Osteoblast (primary cell): Measurements from ENCODE around the gene CLK4. TPM values are rescaled to one million over a fixed set of nuclear protein-coding genes. Genes with fewer than 3 reads are reported as not detected.
A peak's percentile ranks its signal among the peaks of the same experiment; 100 is the strongest.

Experiments
- DNase-seq: peaks from one replicate; pipeline ENCODE4 v3.0.0; 2011; ENCODE audit warnings: low spot score, mixed read lengths; ENCODE audit not compliant: insufficient read length; ENCODE audit errors: missing footprints
- H2AFZ ChIP-seq: 2 replicates; pipeline ENCODE4 v1.6.0; 2011; ENCODE audit warnings: mild to moderate bottlenecking, low read length
- H3K27ac ChIP-seq: 2 replicates; pipeline ENCODE4 v1.5.1; 2011; ENCODE audit warnings: mild to moderate bottlenecking, low read depth, low read length, moderate library complexity
- H3K27me3 ChIP-seq: 2 replicates; pipeline ENCODE4 v1.6.0; 2012; ENCODE audit warnings: mild to moderate bottlenecking, control low read depth, inconsistent platforms, low read length, moderate library complexity; ENCODE audit not compliant: insufficient read depth
- H3K36me3 ChIP-seq: 2 replicates; pipeline ENCODE4 v1.5.1; 2011; ENCODE audit warnings: mild to moderate bottlenecking, low read length, control low read depth, moderate library complexity; ENCODE audit not compliant: insufficient read depth
- H3K4me1 ChIP-seq: 2 replicates; pipeline ENCODE4 v1.5.1; 2011; ENCODE audit warnings: mild to moderate bottlenecking, low read length, control low read depth, moderate library complexity; ENCODE audit not compliant: insufficient read depth
- H3K4me2 ChIP-seq: 2 replicates; pipeline ENCODE4 v1.6.0; 2011; ENCODE audit warnings: mild to moderate bottlenecking, low read length; ENCODE audit not compliant: insufficient read depth
- H3K4me3 ChIP-seq: fragments of 200-600 bp; sonication (generic); 3 replicates; pipeline ENCODE4 v1.5.1; 2012; ENCODE audit warnings: mild to moderate bottlenecking, low read length, inconsistent platforms; ENCODE audit not compliant: insufficient read depth
- H3K79me2 ChIP-seq: 2 replicates; pipeline ENCODE4 v1.6.0; 2012; ENCODE audit warnings: mild to moderate bottlenecking, low read length, control low read depth, inconsistent platforms; ENCODE audit not compliant: insufficient read depth
- H3K9me3 ChIP-seq: 2 replicates; pipeline ENCODE4 v1.5.1; 2011; ENCODE audit warnings: low read depth, low read length, control low read depth
- H4K20me1 ChIP-seq: 2 replicates; pipeline ENCODE4 v1.6.0; 2012; ENCODE audit warnings: mild to moderate bottlenecking, low read length, control low read depth; ENCODE audit not compliant: insufficient read depth
- CTCF ChIP-seq: IDR thresholded peaks from 2 replicates; pipeline ENCODE4 v1.5.1; 2011; ENCODE audit warnings: mild to moderate bottlenecking, low read depth, low read length, moderate library complexity; ENCODE audit errors: extremely low read depth
- total RNA-seq: library from RNA; depleted of rRNA; stranded (reverse); fragments of >200 nt; gene quantifications from 2 replicates; pipeline ENCODE4 v1.2.3, GENCODE V29; 2012

CLK4 gene
- total RNA-seq, 1 donor, result 33.3 TPM

DNA sequence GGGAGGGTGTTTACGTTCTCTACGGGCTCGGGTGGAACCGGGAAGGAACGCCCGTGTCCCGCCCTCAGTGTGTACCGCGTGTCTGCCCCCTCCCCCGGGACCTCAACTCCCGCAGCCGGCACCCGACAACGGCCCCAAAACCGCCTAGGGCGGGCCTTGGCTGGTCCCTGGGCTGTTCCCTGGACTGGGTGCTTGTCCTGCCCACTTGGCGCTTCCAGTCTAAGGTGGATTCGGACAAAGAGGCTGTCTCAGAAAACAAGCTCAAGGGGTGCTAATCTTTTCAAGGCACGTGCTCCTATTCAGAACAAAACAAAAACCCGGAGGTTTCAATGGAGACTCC lies 379 bp upstream of the CLK4 start:
- Histone ChIP-seq H3K36me3 (peaks cover 9% of the 10 kb centered on the region), H2AFZ (peak overlapping the region; percentile 96), H4K20me1 (peaks cover 22% of the 10 kb centered on the region), H3K27ac (peak overlapping the region; percentile 11), H3K9me3 (no peaks in the 10 kb centered on the region), H3K4me3 (peak overlapping the region; percentile 96), H3K79me2 (peaks cover 46% of the 10 kb centered on the region), H3K4me2 (peak overlapping the region; percentile 69), H3K27me3 (no peaks in the 10 kb centered on the region), H3K4me1 (peaks cover 18% of the 10 kb centered on the region)
- no peak for TF ChIP-seq CTCF
- DNase-seq, result no peak

DNA sequence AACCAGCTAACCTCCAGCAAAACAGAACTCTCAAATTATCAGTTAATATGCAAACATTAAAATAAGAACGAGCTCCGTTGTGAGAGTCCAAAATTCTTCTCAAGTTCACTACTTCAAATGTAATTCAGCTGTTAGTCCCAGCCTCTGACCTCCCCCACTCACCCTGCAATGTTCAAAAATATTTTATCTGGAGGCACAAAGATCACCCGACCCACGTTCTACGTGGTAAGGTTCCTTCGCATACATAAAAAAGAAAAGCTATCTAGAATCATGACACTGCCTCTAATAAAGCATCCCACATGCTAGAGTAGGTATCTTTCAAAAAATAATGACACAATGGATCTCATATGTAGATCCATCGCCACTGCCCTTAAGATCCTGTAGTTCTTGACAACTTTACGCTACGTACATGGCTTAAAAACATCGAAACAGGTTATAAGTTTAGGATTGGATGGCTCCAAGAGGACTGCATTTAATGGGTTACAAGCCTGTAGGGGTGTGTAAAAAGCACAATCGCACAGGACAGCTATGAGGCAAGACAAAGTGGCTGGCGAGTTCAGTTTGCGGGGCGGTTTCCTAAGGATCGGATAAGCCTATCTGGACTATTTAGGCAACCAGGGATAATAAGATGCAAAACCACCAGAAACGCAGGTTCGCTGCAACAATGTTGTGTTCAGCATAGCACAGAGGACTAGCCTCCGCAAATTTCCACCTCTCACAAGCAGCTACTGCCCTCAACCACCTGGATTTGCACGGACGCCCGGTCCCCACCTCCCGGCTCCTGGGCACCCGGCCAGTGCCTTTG lies 969 bp downstream of the CLK4 start:
- Histone ChIP-seq H3K4me1 (peaks cover 20% of the 10 kb centered on the region), H4K20me1 (peaks cover 30% of the 10 kb centered on the region), H3K27ac (peak overlapping the region; percentile 89), H3K4me3 (peak overlapping the region; percentile 96), H3K9me3 (no peaks in the 10 kb centered on the region), H3K36me3 (peaks cover 21% of the 10 kb centered on the region), H2AFZ (peak overlapping the region; percentile 90), H3K4me2 (peak overlapping the region; percentile 97), H3K27me3 (no peaks in the 10 kb centered on the region), H3K79me2 (peaks cover 55% of the 10 kb centered on the region)
- TF ChIP-seq CTCF, result no peak
- DNase-seq, result peak; percentile 70

- Histone ChIP-seq H3K4me2 (peak overlapping the region; percentile 97), H4K20me1 (peaks cover 40% of the 10 kb centered on the region), H3K27ac (peak overlapping the region; percentile 89), H3K36me3 (peaks cover 31% of the 10 kb centered on the region), H3K79me2 (peaks cover 65% of the 10 kb centered on the region), H3K9me3 (no peaks in the 10 kb centered on the region), H3K27me3 (no peaks in the 10 kb centered on the region), H2AFZ (no peak overlapping the region), H3K4me1 (peaks cover 15% of the 10 kb centered on the region), H3K4me3 (peak overlapping the region; percentile 96)
- TF ChIP-seq CTCF, result no peak
- no peak for DNase-seq
These were observed 2.0 kb downstream of the CLK4 start for GRCh38 chr5:178624631-178625546.
